HG02981 (cell line): ENCODE data around the gene ABCA8.

Source experiments
- ATAC-seq: cut with Tn5 transposase; IDR thresholded peaks from one replicate; pipeline ENCODE4 v1.9.1; 2021; ENCODE audit warnings: mild to moderate bottlenecking, moderate library complexity; ENCODE audit not compliant: unreplicated experiment

ABCA8 gene

GRCh38 chr17:68870161-68870826 lies 84.9 kb downstream of the ABCA8 start:
- ATAC-seq = no peak

- no peak for ATAC-seq
Observed at GRCh38 chr17:68868708-68869107, 86.5 kb downstream of the ABCA8 start.

- ATAC-seq = no peak
Observed at GRCh38 chr17:68867759-68868516, 87.3 kb downstream of the ABCA8 start.

- ATAC-seq = no peak
Observed at GRCh38 chr17:68865584-68865983, 89.6 kb downstream of the ABCA8 start.

GRCh38 chr17:68863091-68863652 lies 92.0 kb downstream of the ABCA8 start:
- no peak for ATAC-seq

GRCh38 chr17:68861602-68862001 lies 93.6 kb downstream of the ABCA8 start:
- no peak for ATAC-seq

- no peak for ATAC-seq
Observed at GRCh38 chr17:68860941-68861340, 94.3 kb downstream of the ABCA8 start.

GRCh38 chr17:68854452-68854851 lies 100.7 kb downstream of the ABCA8 start:
- no peak for ATAC-seq

- no peak for ATAC-seq
Observed at GRCh38 chr17:68853439-68853838, 101.8 kb downstream of the ABCA8 start.

GRCh38 chr17:68853036-68853435 lies 102.2 kb downstream of the ABCA8 start:
- no peak for ATAC-seq

- no peak for ATAC-seq
Observed at GRCh38 chr17:68851890-68852289, 103.3 kb downstream of the ABCA8 start.

GRCh38 chr17:68850749-68851510 lies 104.3 kb downstream of the ABCA8 start:
- ATAC-seq = no peak

GRCh38 chr17:68849673-68850610 lies 105.2 kb downstream of the ABCA8 start:
- no peak for ATAC-seq

- ATAC-seq = no peak
Observed at GRCh38 chr17:68847711-68848110, 107.5 kb downstream of the ABCA8 start.

- no peak for ATAC-seq
Observed at GRCh38 chr17:68843522-68843921, 111.7 kb downstream of the ABCA8 start.

- ATAC-seq = no peak
Observed at GRCh38 chr17:68840073-68840472, 115.1 kb downstream of the ABCA8 start.

- no peak for ATAC-seq
Observed at GRCh38 chr17:68835071-68835470, 120.1 kb downstream of the ABCA8 start.

GRCh38 chr17:68834328-68834836 lies 120.8 kb downstream of the ABCA8 start:
- no peak for ATAC-seq

GRCh38 chr17:68832109-68832802 lies 122.9 kb downstream of the ABCA8 start:
- no peak for ATAC-seq

- no peak for ATAC-seq
Observed at GRCh38 chr17:68831170-68831569, 124.0 kb downstream of the ABCA8 start.
